PC-3 (cell line): ENCODE measurements around the gene TSGA10IP. TPM values are rescaled to one million over a fixed set of nuclear protein-coding genes. Genes with fewer than 3 reads are reported as not detected.
A peak's percentile ranks its signal among the peaks of the same experiment; 100 is the strongest.

ENCODE experiments used
- ATAC-seq: fragments of 200-7000 bp; cut with Tn5 transposase; 2 replicates; pipeline ENCODE4 v1.9.1; 2020; ENCODE audit warnings: mild to moderate bottlenecking, moderate library complexity
- BruUV-seq: library from RNA; stranded (reverse); fragments of 400-500 nt; replicated peaks from 2 replicates; lab custom pipeline; 2021; lab: Mats Ljungman, UMichigan
- CTCF ChIA-PET: fragments of 300-600 bp; sonication (Branson Sonifier 250); formaldehyde crosslinking; loops from one replicate; lab custom pipeline; 2022; ENCODE audit warnings: antibody characterized with exemption; lab: Charles Lee
- POLR2A ChIA-PET: fragments of 300-600 bp; sonication (Branson Sonifier 250); formaldehyde crosslinking; loops from one replicate; lab custom pipeline; 2022; ENCODE audit warnings: antibody characterized with exemption; ENCODE audit not compliant: unreplicated experiment; lab: Charles Lee
- DNase-seq: peaks from one replicate; pipeline ENCODE4 v3.0.0-alpha.2; 2015
- H2AFZ ChIP-seq: fragments of 300-600 bp; sonication (generic); 2 replicates; pipeline ENCODE4 v1.6.0; 2016; ENCODE audit warnings: antibody characterized with exemption, low read length
- H3F3A ChIP-seq: fragments of 300-600 bp; sonication (generic); one replicate; pipeline ENCODE4 v1.6.0; 2017; ENCODE audit warnings: antibody characterized with exemption, low read length, control low read depth, mild to moderate bottlenecking; ENCODE audit not compliant: unreplicated experiment
- H3K27ac ChIP-seq: fragments of 300-600 bp; sonication (generic); 2 replicates; pipeline ENCODE4 v1.5.1; 2016; ENCODE audit warnings: mild to moderate bottlenecking, low read length
- H3K27me3 ChIP-seq: fragments of 300-600 bp; sonication (generic); 2 replicates; pipeline ENCODE4 v1.6.1; 2016; ENCODE audit warnings: low read length, mixed read lengths
- H3K36me3 ChIP-seq: fragments of 300-600 bp; sonication (generic); 2 replicates; pipeline ENCODE4 v1.6.1; 2016; ENCODE audit warnings: low read depth, mixed run types, low read length, mixed read lengths
- H3K4me1 ChIP-seq: fragments of 300-600 bp; sonication (generic); 2 replicates; pipeline ENCODE4 v1.5.1; 2016; ENCODE audit warnings: low read length; ENCODE audit not compliant: insufficient read depth
- H3K4me2 ChIP-seq: fragments of 300-600 bp; sonication (generic); 2 replicates; pipeline ENCODE4 v1.6.0; 2016; ENCODE audit warnings: low read length
- H3K4me3 ChIP-seq: fragments of 300-600 bp; sonication (generic); 2 replicates; pipeline ENCODE4 v1.5.1; 2016; ENCODE audit warnings: mild to moderate bottlenecking, low read length, mixed read lengths
- H3K79me2 ChIP-seq: fragments of 300-600 bp; sonication (generic); 2 replicates; pipeline ENCODE4 v1.6.1; 2017; ENCODE audit warnings: low read length, mixed read lengths
- H3K9ac ChIP-seq: fragments of 300-600 bp; sonication (generic); 2 replicates; pipeline ENCODE4 v1.6.0; 2016; ENCODE audit warnings: mild to moderate bottlenecking, low read length
- H3K9me2 ChIP-seq: fragments of 300-600 bp; sonication (generic); replicated peaks from 2 replicates; pipeline ENCODE4 v1.6.1; 2016; ENCODE audit warnings: mixed run types, low read length, mixed read lengths
- H3K9me3 ChIP-seq: fragments of 300-600 bp; sonication (generic); 2 replicates; pipeline ENCODE4 v1.6.1; 2016; ENCODE audit warnings: low read length, mixed read lengths
- H4K20me1 ChIP-seq: fragments of 300-600 bp; sonication (generic); 2 replicates; pipeline ENCODE4 v1.6.1; 2016; ENCODE audit warnings: low read length, mixed read lengths
- EZH2 ChIP-seq: fragments of 300-600 bp; sonication (generic); IDR thresholded peaks from one replicate; pipeline ENCODE4 v1.6.1; 2017; ENCODE audit warnings: antibody characterized with exemption, mild to moderate bottlenecking, low read length; ENCODE audit not compliant: unreplicated experiment
- EZH2phosphoT487 ChIP-seq: fragments of 300-600 bp; sonication (generic); IDR thresholded peaks from 2 replicates; pipeline ENCODE4 v1.6.1; 2018; ENCODE audit warnings: mild to moderate bottlenecking, antibody characterized with exemption, low read length, borderline replicate concordance
- intact Hi-C: fragments of 100-400 bp; cut with micrococcal nuclease; formaldehyde crosslinking; loops from 2 replicates; pipeline ENCODE4 v1.9.0; 2023
- total RNA-seq: library from RNA; depleted of rRNA; stranded (reverse); fragments of >200 nt; gene quantifications from 2 replicates; pipeline ENCODE4 v1.2.3, GENCODE V29; 2014
- TF ChIP-seq, protein P1 (sequence below): fragments of 300-600 bp; sonication (generic); conservative IDR thresholded peaks from 2 replicates; pipeline ENCODE4 v1.5.1; 2017; ENCODE audit warnings: antibody characterized with exemption, low read depth, mild to moderate bottlenecking, low read length

Gene TSGA10IP
- total RNA-seq, 1 experiment from 2014 or later: not detected

GRCh38 chr11:65916391-65916790 lies 28.9 kb upstream of the TSGA10IP start:
- peak overlapping the region; percentile 86 for H3K4me2 ChIP-seq
- intact Hi-C loops: no loop called here
- peaks cover 79% of the 10 kb centered on the region for H3K79me2 ChIP-seq
- peak overlapping the region; percentile 92 for H3K9ac ChIP-seq
- no peak for ATAC-seq
- POLR2A ChIA-PET: interaction anchor here (0.6 to 1.7 kb wide), 7 partner anchors 13 to 28 kb away, joined by 3 to 35 read pairs (median 7); partner anchors contain the start of genes CCDC85B, FIBP and FOSL1
- no peaks in the 10 kb centered on the region for H3K27me3 ChIP-seq
- BruUV-seq: no TSS peak
- peak overlapping the region; percentile 76 for H3K4me3 ChIP-seq
- 0 out of 2 replicates have a peak, but pooled peaks cover 6% of the 10 kb centered on the region for H4K20me1 ChIP-seq
- H3F3A ChIP-seq: peaks cover 5% of the 10 kb centered on the region
- DNase-seq: no peak
- no peaks in the 10 kb centered on the region for H3K36me3 ChIP-seq
- CTCF ChIA-PET: interaction anchor here (1.3 kb wide), 1 partner anchor 28 kb away, joined by 16 read pairs; the partner anchor contains the start of gene FIBP
- H3K4me1 ChIP-seq: peaks cover 72% of the 10 kb centered on the region
- TF ChIP-seq EZH2 (no peak), EZH2phosphoT487 (no peak)
- TF ChIP-seq, protein P1, sequence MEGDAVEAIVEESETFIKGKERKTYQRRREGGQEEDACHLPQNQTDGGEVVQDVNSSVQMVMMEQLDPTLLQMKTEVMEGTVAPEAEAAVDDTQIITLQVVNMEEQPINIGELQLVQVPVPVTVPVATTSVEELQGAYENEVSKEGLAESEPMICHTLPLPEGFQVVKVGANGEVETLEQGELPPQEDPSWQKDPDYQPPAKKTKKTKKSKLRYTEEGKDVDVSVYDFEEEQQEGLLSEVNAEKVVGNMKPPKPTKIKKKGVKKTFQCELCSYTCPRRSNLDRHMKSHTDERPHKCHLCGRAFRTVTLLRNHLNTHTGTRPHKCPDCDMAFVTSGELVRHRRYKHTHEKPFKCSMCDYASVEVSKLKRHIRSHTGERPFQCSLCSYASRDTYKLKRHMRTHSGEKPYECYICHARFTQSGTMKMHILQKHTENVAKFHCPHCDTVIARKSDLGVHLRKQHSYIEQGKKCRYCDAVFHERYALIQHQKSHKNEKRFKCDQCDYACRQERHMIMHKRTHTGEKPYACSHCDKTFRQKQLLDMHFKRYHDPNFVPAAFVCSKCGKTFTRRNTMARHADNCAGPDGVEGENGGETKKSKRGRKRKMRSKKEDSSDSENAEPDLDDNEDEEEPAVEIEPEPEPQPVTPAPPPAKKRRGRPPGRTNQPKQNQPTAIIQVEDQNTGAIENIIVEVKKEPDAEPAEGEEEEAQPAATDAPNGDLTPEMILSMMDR: no peak
- no peaks in the 10 kb centered on the region for H3K9me2 ChIP-seq
- no peak overlapping the region for H2AFZ ChIP-seq
- H3K9me3 ChIP-seq: no peaks in the 10 kb centered on the region
- H3K27ac ChIP-seq: peak overlapping the region; percentile 93

- Histone ChIP-seq H3K9me3 (no peaks in the 10 kb centered on the region), H3K4me2 (peak overlapping the region; percentile 86), H3K9me2 (no peaks in the 10 kb centered on the region), H3K79me2 (peaks cover 84% of the 10 kb centered on the region), H3K9ac (peak overlapping the region; percentile 92), H3K27ac (peak overlapping the region; percentile 93), H3K4me1 (peaks cover 66% of the 10 kb centered on the region), H3F3A (peaks cover 5% of the 10 kb centered on the region), H3K36me3 (peaks cover 3% of the 10 kb centered on the region; the same call in 1 of the 2 replicates), H3K27me3 (no peaks in the 10 kb centered on the region), H4K20me1 (0 out of 2 replicates have a peak, but pooled peaks cover 6% of the 10 kb centered on the region), H3K4me3 (peak overlapping the region; percentile 76), H2AFZ (no peak overlapping the region)
- no TSS peak for BruUV-seq
- intact Hi-C loops: no loop called here
- ChIA-PET POLR2A (no interaction called here), CTCF (no interaction called here)
- TF ChIP-seq EZH2 (no peak), EZH2phosphoT487 (no peak)
- TF ChIP-seq, protein P1: no peak
- ATAC-seq (no peak), DNase-seq (peak; percentile 31)
Observed at GRCh38 chr11:65917077-65917433, 28.2 kb upstream of the TSGA10IP start.
